HL-60 (cell line): ENCODE data around the gene MYH11.
"Not testable (repeated sequence)": the region's sequence is repeated elsewhere in the genome, so short reads cannot be mapped to it uniquely, and the experiment has no call there.

Experiments used
- DNase-seq, 2 experiments: peaks; one replicate each; pipeline ENCODE4 v3.0.0-alpha.2; 2010 to 2020; ENCODE audit warnings: low read depth in 1 of 2, low spot score in 1 of 2
- H3K27ac ChIP-seq: fragments of 250-450 bp; sonication (Bioruptor Pico); replicated peaks from 2 replicates; pipeline ENCODE4 v1.5.1; 2020; ENCODE audit warnings: mild to moderate bottlenecking, moderate library complexity
- H3K27me3 ChIP-seq: fragments of 250-450 bp; sonication (Bioruptor Pico); 2 replicates; pipeline ENCODE4 v1.5.1; 2021; ENCODE audit warnings: mild to moderate bottlenecking, moderate library complexity; ENCODE audit not compliant: insufficient read depth, poor library complexity, severe bottlenecking
- H3K4me3 ChIP-seq: replicated peaks from 2 replicates; pipeline ENCODE4 v1.5.1; 2011; ENCODE audit warnings: mild to moderate bottlenecking, control low read depth, low read length; ENCODE audit not compliant: insufficient read depth
- GABPA ChIP-seq: IDR thresholded peaks from 2 replicates; pipeline ENCODE4 v1.6.1; 2012; ENCODE audit warnings: low read depth
- POLR2AphosphoS5 ChIP-seq: IDR thresholded peaks from 2 replicates; pipeline ENCODE4 v1.6.1; 2012; ENCODE audit warnings: low read depth
- REST ChIP-seq: IDR thresholded peaks from 2 replicates; pipeline ENCODE4 v1.6.1; 2012; ENCODE audit warnings: low read depth; ENCODE audit not compliant: insufficient replicate concordance
- SPI1 ChIP-seq: IDR thresholded peaks from 2 replicates; pipeline ENCODE4 v1.6.1; 2012; ENCODE audit warnings: low read depth, mild to moderate bottlenecking, borderline replicate concordance
- TF ChIP-seq, protein P1 (sequence below): IDR thresholded peaks from one replicate; pipeline ENCODE4 v1.5.1; 2011; ENCODE audit warnings: low read length, control low read depth, inconsistent platforms; ENCODE audit not compliant: insufficient read depth

The MYH11 gene

DNA sequence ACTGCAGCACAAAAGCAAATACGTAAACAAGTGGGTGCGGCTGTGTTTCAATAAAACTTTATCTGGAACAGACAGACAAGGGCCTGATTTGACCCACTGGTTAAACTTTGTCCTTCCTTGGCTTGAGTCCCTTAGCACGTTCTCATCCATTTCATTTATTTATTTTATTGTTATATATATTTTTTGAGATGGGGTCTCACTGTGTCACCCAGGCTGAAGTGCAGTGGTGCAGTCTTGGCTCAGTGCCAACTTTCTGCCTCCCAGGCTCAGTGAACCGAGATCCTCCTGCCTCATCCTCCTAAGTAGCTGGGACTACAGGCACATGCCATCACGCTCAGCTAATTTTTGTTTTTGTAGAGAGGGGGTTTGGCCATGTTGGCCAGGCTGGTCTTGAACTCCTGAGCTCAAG is 64.3 kb downstream of the MYH11 start:
- H3K27me3 ChIP-seq: no peaks in the 10 kb centered on the region
- DNase-seq: no peak
- H3K4me3 ChIP-seq: no peak overlapping the region
- no peak for TF ChIP-seq REST
- TF ChIP-seq SPI1: no peak
- TF ChIP-seq POLR2AphosphoS5: no peak
- TF ChIP-seq, protein P1, sequence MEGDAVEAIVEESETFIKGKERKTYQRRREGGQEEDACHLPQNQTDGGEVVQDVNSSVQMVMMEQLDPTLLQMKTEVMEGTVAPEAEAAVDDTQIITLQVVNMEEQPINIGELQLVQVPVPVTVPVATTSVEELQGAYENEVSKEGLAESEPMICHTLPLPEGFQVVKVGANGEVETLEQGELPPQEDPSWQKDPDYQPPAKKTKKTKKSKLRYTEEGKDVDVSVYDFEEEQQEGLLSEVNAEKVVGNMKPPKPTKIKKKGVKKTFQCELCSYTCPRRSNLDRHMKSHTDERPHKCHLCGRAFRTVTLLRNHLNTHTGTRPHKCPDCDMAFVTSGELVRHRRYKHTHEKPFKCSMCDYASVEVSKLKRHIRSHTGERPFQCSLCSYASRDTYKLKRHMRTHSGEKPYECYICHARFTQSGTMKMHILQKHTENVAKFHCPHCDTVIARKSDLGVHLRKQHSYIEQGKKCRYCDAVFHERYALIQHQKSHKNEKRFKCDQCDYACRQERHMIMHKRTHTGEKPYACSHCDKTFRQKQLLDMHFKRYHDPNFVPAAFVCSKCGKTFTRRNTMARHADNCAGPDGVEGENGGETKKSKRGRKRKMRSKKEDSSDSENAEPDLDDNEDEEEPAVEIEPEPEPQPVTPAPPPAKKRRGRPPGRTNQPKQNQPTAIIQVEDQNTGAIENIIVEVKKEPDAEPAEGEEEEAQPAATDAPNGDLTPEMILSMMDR: no peak
- TF ChIP-seq GABPA: no peak
- H3K27ac ChIP-seq: no peak overlapping the region

DNA sequence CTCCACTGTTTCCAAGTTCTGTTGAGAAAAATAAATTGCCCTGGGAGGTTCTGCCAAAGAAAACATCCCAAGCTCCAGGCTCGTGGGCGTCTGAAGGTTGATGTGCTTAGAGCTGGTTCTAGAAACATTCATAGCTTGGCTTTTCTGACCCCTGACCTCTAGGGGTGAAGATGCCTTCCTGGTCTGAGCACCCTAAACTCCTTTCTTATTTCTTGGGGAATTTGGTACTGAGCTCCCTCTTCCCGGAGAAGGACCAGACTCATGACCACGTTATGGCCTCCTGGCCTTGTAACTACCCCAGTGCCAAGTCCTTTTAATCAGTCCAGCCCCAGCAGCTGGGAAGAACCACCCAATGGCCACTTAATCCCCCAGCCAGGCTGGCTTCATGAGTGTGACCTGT is 66.4 kb downstream of the MYH11 start:
- no peak overlapping the region for H3K4me3 ChIP-seq
- TF ChIP-seq REST: no peak
- TF ChIP-seq SPI1: no peak
- TF ChIP-seq, protein P1: no peak
- no peak for TF ChIP-seq POLR2AphosphoS5
- no peak for TF ChIP-seq GABPA
- H3K27ac ChIP-seq: no peak overlapping the region
- DNase-seq: no peak
- H3K27me3 ChIP-seq: no peaks in the 10 kb centered on the region

- DNase-seq, H3K27me3 ChIP-seq, H3K27ac ChIP-seq, H3K4me3 ChIP-seq: not testable (repeated sequence)
Measured at GRCh38 chr16:15789816-15790215, 67.0 kb downstream of the MYH11 start.

- Histone ChIP-seq H3K4me3 (no peak overlapping the region), H3K27ac (no peak overlapping the region), H3K27me3 (no peaks in the 10 kb centered on the region)
- TF ChIP-seq POLR2AphosphoS5 (no peak), SPI1 (no peak), GABPA (no peak), REST (no peak)
- TF ChIP-seq, protein P1: no peak
- DNase-seq: no peak
Measured at GRCh38 chr16:15788846-15789239, 68.0 kb downstream of the MYH11 start.
